Osteocyte (in vitro differentiated cells): ENCODE results near the gene ENO1. TPM values are rescaled to one million over a fixed set of nuclear protein-coding genes. Genes with fewer than 3 reads are reported as not detected.
"Not testable (repeated sequence)": the region's sequence is repeated elsewhere in the genome, so short reads cannot be mapped to it uniquely, and the experiment has no call there.

ENCODE experiments used
- DNase-seq: peaks from one replicate; pipeline ENCODE4 v3.0.0; 2021; ENCODE audit warnings: mixed read lengths; ENCODE audit not compliant: unreplicated experiment; ENCODE audit errors: extremely low spot score
- H3K27ac Mint-ChIP-seq: one replicate; pipeline ENCODE4 v1.8.0; 2021; ENCODE audit warnings: mild to moderate bottlenecking, mixed read lengths; ENCODE audit not compliant: unreplicated experiment
- H3K27me3 Mint-ChIP-seq: one replicate; pipeline ENCODE4 v1.8.0; 2021; ENCODE audit warnings: mixed read lengths; ENCODE audit not compliant: unreplicated experiment
- H3K36me3 Mint-ChIP-seq: one replicate; pipeline ENCODE4 v1.8.0; 2021; ENCODE audit warnings: mixed read lengths; ENCODE audit not compliant: unreplicated experiment
- H3K4me1 Mint-ChIP-seq: one replicate; pipeline ENCODE4 v1.8.0; 2021; ENCODE audit warnings: mixed read lengths; ENCODE audit not compliant: unreplicated experiment
- H3K4me3 Mint-ChIP-seq: one replicate; pipeline ENCODE4 v1.8.0; 2021; ENCODE audit warnings: mild to moderate bottlenecking, moderate library complexity, mixed read lengths; ENCODE audit not compliant: unreplicated experiment
- H3K9me3 Mint-ChIP-seq: one replicate; pipeline ENCODE4 v1.8.0; 2021; ENCODE audit warnings: mixed read lengths; ENCODE audit not compliant: unreplicated experiment
- long read RNA-seq: library from polyadenylated mRNA; unstranded; transcript quantifications from one replicate; pipeline ENCODE4 v2.0.0, GENCODE V29; 2021
- total RNA-seq: library from RNA; stranded (reverse); gene quantifications from 2 replicates; pipeline ENCODE4 v1.2.1, GENCODE V29; 2021
- TF ChIP-seq, protein P1 (sequence below): fragments of 200-600 bp; sonication (generic); IDR thresholded peaks from 2 replicates; pipeline ENCODE4 v1.5.0; 2021; ENCODE audit warnings: antibody characterized with exemption, mild to moderate bottlenecking, moderate library complexity

The ENO1 gene
- 744 and 748 TPM in 2 replicates for total RNA-seq
- long read RNA-seq, transcript ENO1-201 (12 exons, 1,781 nt), result major isoform, 12,052 of 12,327 reads
- long read RNA-seq, transcript ENO1-206 (3 exons, 1,247 nt), result minor isoform, 7 of 12,327 reads
- long read RNA-seq, transcript ENO1-203 (9 exons, 2,548 nt), result minor isoform, 15 of 12,327 reads
- long read RNA-seq, partial matches to known transcripts, result 72 of 12,327 reads
- long read RNA-seq, other reads (novel, unspliced or antisense), result 181 of 12,327 reads

GRCh38 chr1:8878448-8878697 is at the start of gene ENO1:
TSS of gene ENO1 (minus strand) at chr1:8878686. CDS start at chr1:8874908, 3,778 bp downstream.
- TF ChIP-seq, protein P1, sequence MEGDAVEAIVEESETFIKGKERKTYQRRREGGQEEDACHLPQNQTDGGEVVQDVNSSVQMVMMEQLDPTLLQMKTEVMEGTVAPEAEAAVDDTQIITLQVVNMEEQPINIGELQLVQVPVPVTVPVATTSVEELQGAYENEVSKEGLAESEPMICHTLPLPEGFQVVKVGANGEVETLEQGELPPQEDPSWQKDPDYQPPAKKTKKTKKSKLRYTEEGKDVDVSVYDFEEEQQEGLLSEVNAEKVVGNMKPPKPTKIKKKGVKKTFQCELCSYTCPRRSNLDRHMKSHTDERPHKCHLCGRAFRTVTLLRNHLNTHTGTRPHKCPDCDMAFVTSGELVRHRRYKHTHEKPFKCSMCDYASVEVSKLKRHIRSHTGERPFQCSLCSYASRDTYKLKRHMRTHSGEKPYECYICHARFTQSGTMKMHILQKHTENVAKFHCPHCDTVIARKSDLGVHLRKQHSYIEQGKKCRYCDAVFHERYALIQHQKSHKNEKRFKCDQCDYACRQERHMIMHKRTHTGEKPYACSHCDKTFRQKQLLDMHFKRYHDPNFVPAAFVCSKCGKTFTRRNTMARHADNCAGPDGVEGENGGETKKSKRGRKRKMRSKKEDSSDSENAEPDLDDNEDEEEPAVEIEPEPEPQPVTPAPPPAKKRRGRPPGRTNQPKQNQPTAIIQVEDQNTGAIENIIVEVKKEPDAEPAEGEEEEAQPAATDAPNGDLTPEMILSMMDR, result no peak
- Mint-ChIP-seq H3K27ac (peak within 1 kb of the TSS; percentile 97), H3K4me3 (peak within 1 kb of the TSS; percentile 93), H3K36me3 (peaks cover 8% of the 10 kb centered on the region), H3K27me3 (no peaks in the 10 kb centered on the region), H3K4me1 (peaks cover 53% of the 10 kb centered on the region), H3K9me3 (no peaks in the 10 kb centered on the region)
- no peak for DNase-seq

- no peak for DNase-seq
- H3K9me3 Mint-ChIP-seq, result no peaks in the 10 kb centered on the region
- no peaks in the 10 kb centered on the region for H3K36me3 Mint-ChIP-seq
- TF ChIP-seq, protein P1, result no peak
- H3K27ac Mint-ChIP-seq, result no peak overlapping the region
- H3K4me1 Mint-ChIP-seq, result no peaks in the 10 kb centered on the region
- H3K4me3 Mint-ChIP-seq, result no peak overlapping the region
- H3K27me3 Mint-ChIP-seq, result no peaks in the 10 kb centered on the region
Observed at GRCh38 chr1:8926707-8927694, 48.5 kb upstream of the ENO1 start.

- TF ChIP-seq, protein P1, result no peak
- Mint-ChIP-seq H3K27me3 (no peaks in the 10 kb centered on the region), H3K4me1 (no peaks in the 10 kb centered on the region), H3K4me3 (no peak overlapping the region), H3K27ac (no peak overlapping the region), H3K36me3 (no peaks in the 10 kb centered on the region), H3K9me3 (no peaks in the 10 kb centered on the region)
- no peak for DNase-seq
Observed at GRCh38 chr1:8925960-8926359, 47.5 kb upstream of the ENO1 start.

DNA sequence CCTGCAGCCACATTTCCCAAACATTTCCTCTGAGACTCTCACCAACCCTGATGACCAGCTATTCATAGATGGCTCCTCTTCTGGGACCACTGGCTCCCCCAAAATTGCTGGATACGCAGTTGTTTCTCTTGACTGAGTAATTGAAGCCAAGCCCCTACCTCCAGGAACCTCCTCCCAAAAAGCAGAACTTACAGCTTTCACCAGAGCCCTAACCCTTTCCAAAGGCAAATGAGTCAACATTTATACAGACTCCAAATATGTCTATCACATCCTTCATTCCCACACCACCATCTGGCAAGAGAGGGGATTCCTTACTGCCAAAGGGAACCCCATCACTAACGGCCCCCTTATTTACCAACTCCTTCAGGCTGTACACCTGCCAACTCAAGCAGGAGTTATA is 46.9 kb upstream of the ENO1 start:
- TF ChIP-seq, protein P1, result no peak
- Mint-ChIP-seq H3K27ac (no peak overlapping the region), H3K27me3 (no peaks in the 10 kb centered on the region), H3K4me1 (no peaks in the 10 kb centered on the region), H3K9me3 (no peaks in the 10 kb centered on the region), H3K36me3 (no peaks in the 10 kb centered on the region), H3K4me3 (no peak overlapping the region)
- DNase-seq, result no peak

- no peak for DNase-seq
- Mint-ChIP-seq H3K4me1 (peaks cover 3% of the 10 kb centered on the region), H3K27me3 (no peaks in the 10 kb centered on the region), H3K9me3 (no peaks in the 10 kb centered on the region), H3K4me3 (no peak overlapping the region), H3K27ac (no peak overlapping the region), H3K36me3 (no peaks in the 10 kb centered on the region)
- TF ChIP-seq, protein P1, result no peak
Observed at GRCh38 chr1:8922962-8923361, 44.5 kb upstream of the ENO1 start.

DNA sequence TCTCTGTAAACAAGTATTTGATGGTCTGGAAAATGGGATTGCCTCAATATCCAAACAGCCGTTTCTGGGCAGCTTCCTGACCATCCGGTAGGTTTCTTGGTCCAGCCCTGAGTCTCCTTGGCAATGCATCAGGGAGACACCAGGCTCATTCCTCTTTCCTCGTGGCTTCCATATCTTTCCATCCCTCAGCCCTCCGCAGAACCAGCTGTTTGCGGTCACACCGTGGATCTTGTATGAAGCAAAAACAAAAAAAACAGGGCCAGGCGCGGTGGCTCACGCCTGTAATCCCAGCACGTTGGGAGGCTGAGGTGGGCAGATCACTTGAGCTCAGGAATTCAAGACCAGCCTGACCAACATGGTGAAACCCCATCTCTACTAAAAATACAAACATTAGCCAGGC is 39.0 kb upstream of the ENO1 start:
- not testable (repeated sequence) for H3K36me3 Mint-ChIP-seq, H3K27me3 Mint-ChIP-seq, H3K9me3 Mint-ChIP-seq, H3K27ac Mint-ChIP-seq, DNase-seq, H3K4me3 Mint-ChIP-seq
- H3K4me1 Mint-ChIP-seq, result peaks cover 13% of the 10 kb centered on the region
